Mesothelial cell of epicardium (in vitro differentiated cells): ENCODE measurements around the gene CNTN4. TPM values are rescaled to one million over a fixed set of nuclear protein-coding genes. Genes with fewer than 3 reads are reported as not detected.

ENCODE experiments used
- DNase-seq, 2 experiments: peaks; one replicate each; pipeline ENCODE4 v3.0.0; 2021; ENCODE audit warnings: low spot score in 2 of 2; ENCODE audit not compliant: unreplicated experiment in 2 of 2
- H3K27ac Mint-ChIP-seq: 2 replicates; pipeline ENCODE4 v1.8.0; 2021; ENCODE audit warnings: mixed read lengths
- H3K27me3 Mint-ChIP-seq: 2 replicates; pipeline ENCODE4 v1.8.0; 2021; ENCODE audit warnings: low read depth, mixed read lengths
- H3K36me3 Mint-ChIP-seq: 2 replicates; pipeline ENCODE4 v1.8.0; 2021; ENCODE audit warnings: mixed read lengths
- H3K4me1 Mint-ChIP-seq: 2 replicates; pipeline ENCODE4 v1.8.0; 2021; ENCODE audit warnings: mixed read lengths
- H3K4me3 Mint-ChIP-seq: 2 replicates; pipeline ENCODE4 v1.8.0; 2021; ENCODE audit warnings: mild to moderate bottlenecking, moderate library complexity, mixed read lengths
- H3K9me3 Mint-ChIP-seq: 2 replicates; pipeline ENCODE4 v1.8.0; 2021; ENCODE audit warnings: mixed read lengths
- total RNA-seq: library from RNA; stranded (reverse); gene quantifications from 3 replicates; pipeline ENCODE4 v1.2.1, GENCODE V29; 2021
- TF ChIP-seq, protein P1 (sequence below): fragments of 200-600 bp; sonication (generic); IDR thresholded peaks from one replicate; pipeline ENCODE4 v1.5.0; 2021; ENCODE audit warnings: antibody characterized with exemption; ENCODE audit not compliant: unreplicated experiment

The CNTN4 gene
- total RNA-seq, 1 donor from 2014 or later = 68.9 TPM

DNA sequence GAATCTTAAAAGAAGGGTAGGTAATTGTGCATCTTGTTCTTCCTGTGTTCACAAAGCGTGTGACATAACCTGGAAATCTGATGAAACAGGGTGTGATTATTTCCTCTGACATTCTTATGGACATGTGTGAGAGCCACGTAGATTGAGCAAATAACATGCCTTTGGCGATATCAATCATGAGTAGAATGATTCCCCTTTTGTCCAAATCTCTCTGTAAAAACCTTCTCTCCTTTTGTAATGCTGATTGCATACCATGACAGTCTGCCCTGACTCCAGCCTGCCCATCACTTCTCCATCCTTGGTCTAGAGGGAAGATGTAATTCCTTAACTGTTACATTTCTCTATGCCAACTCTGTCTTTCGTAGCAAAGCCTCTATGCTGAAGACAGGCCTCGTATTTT lies 896.5 kb downstream of the CNTN4 start:
- Mint-ChIP-seq H3K4me1 (peaks cover 26% of the 10 kb centered on the region), H3K9me3 (peaks cover 6% of the 10 kb centered on the region), H3K27ac (no peak overlapping the region), H3K27me3 (no peaks in the 10 kb centered on the region), H3K36me3 (no peaks in the 10 kb centered on the region), H3K4me3 (no peak overlapping the region)
- DNase-seq = no peak
- TF ChIP-seq, protein P1, sequence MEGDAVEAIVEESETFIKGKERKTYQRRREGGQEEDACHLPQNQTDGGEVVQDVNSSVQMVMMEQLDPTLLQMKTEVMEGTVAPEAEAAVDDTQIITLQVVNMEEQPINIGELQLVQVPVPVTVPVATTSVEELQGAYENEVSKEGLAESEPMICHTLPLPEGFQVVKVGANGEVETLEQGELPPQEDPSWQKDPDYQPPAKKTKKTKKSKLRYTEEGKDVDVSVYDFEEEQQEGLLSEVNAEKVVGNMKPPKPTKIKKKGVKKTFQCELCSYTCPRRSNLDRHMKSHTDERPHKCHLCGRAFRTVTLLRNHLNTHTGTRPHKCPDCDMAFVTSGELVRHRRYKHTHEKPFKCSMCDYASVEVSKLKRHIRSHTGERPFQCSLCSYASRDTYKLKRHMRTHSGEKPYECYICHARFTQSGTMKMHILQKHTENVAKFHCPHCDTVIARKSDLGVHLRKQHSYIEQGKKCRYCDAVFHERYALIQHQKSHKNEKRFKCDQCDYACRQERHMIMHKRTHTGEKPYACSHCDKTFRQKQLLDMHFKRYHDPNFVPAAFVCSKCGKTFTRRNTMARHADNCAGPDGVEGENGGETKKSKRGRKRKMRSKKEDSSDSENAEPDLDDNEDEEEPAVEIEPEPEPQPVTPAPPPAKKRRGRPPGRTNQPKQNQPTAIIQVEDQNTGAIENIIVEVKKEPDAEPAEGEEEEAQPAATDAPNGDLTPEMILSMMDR = no peak

DNA sequence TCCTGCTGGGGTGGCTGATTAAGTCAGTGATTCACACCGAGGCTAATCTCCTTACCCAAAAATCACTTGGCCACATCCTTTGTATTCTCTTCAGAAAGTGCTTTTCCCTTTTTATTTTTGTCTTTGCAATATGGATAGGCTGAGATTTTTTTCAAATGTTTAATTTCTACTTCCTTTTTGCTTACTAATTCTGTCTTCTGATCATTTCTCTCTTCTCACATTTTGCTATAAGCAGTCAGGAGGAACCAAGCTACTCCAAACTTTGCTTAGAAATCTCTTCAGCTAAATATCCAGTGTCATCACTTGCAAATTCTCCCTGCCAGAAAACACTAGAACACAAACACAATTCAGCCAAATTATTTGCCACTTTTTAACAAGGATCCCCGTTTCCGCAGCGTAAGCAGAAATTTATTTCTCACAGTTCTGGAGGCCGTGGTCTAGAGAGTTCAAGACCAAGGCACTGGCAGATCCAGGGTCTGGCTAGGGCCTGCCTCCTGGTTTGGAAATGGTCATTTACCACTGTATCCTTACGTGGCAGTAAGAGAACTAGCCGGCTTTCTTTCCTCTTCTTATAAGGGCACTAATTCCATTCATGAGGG lies 906.6 kb downstream of the CNTN4 start:
- Mint-ChIP-seq H3K27me3 (no peaks in the 10 kb centered on the region), H3K4me1 (no peaks in the 10 kb centered on the region), H3K36me3 (no peaks in the 10 kb centered on the region), H3K4me3 (no peak overlapping the region), H3K9me3 (peaks cover 3% of the 10 kb centered on the region), H3K27ac (no peak overlapping the region)
- TF ChIP-seq, protein P1 = no peak
- no peak for DNase-seq

DNA sequence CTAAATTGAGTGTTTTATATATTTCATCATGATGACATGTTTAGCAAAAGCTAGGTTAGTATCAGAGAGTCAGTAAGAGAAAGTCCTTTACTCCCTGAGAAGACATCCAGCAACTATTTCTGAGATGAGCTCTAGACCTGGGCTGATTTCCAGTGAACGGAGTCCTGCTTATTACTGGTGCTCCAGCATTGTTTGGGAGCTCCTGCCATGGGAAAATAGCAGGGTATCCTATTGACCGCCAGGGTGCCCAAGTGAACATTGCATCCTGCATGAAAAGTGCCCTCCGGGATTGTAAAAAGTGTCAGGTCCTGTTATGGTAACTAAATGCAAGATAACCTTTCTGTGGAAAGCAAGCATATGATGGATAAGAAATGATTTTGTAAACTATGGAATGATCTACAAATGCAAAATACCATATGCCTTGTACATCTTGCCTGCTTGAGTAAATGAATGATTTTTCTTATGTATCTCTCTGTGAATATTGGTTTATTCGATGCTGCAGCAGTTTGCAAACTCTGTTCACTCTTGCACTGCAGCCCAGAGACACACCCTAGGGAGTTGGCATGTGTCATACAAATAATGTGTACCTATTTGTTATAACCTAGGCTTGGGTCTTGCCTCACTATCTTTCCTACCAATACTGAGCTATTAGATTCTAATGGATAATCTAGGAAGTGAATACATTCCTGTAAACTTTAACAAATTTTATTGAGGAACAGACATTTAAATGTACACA lies 914.8 kb downstream of the CNTN4 start:
- no peaks in the 10 kb centered on the region for H3K27me3 Mint-ChIP-seq
- peaks cover 3% of the 10 kb centered on the region for H3K9me3 Mint-ChIP-seq
- no peak overlapping the region for H3K4me3 Mint-ChIP-seq
- H3K27ac Mint-ChIP-seq = no peak overlapping the region
- H3K36me3 Mint-ChIP-seq = no peaks in the 10 kb centered on the region
- no peak for DNase-seq
- TF ChIP-seq, protein P1 = no peak
- peaks cover 18% of the 10 kb centered on the region for H3K4me1 Mint-ChIP-seq

DNA sequence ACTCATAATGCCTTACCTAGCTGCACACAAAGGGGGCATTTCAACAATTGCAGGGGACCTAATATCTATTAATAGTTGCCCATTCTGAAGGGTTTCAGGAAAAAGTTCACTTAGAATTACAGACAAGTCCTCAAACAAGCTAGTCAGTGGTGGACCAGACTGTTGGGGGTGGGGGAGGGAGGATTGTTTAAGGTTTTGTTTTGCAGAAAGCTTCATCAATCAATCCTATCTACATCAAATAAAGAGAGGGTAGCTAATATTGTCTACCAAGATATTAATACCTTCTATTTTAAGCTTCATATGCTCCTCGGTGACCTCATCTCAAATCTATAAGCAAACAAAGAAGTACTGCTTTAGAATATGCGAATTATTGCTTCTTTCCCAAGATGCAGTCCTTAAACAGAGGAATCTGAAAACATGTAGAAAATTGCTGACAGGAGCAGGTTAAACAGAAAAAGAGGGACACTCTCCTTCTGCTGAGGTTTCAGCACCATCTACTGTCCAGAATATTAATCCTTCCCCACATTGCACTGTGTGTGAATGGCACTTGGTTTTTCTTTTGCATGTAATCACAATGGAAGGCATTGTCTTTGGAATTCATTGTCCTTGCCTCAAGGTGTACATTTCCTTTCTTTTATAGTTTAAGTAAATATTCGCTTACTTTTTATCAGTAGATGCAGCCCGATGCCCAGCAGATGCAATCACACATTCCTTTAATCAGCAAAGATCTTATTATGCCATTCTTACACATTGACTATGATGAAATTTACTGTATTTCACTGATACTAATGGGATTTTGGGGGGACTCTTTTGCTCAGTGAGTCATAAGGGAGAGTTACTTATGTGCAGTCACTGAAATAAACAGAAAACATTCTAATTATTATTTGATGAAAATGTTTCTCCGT lies 916.8 kb downstream of the CNTN4 start:
- TF ChIP-seq, protein P1 = no peak
- DNase-seq = no peak
- Mint-ChIP-seq H3K27ac (no peak overlapping the region), H3K4me1 (peaks cover 18% of the 10 kb centered on the region), H3K27me3 (no peaks in the 10 kb centered on the region), H3K4me3 (no peak overlapping the region), H3K9me3 (no peaks in the 10 kb centered on the region), H3K36me3 (no peaks in the 10 kb centered on the region)

DNA sequence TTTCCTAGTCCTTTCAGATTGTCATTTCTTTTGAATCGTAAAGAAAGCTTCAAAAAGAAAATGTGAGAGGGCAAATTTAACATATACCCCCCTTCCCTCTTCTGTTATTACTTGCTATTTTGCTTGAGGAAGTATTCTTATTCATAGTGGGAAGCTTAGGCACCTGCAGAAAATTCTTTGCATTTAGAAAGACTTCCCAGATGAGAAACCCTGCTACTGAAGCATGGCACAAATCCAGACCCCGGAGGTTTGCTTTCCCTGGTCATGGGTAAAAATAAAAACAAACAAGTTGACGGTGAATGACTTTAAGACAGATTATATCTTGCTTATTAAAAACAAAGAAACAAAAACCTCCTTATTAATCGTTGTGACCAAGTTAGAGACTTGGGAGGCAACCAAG lies 917.6 kb downstream of the CNTN4 start:
- Mint-ChIP-seq H3K36me3 (no peaks in the 10 kb centered on the region), H3K9me3 (no peaks in the 10 kb centered on the region), H3K4me1 (peaks cover 22% of the 10 kb centered on the region), H3K27ac (no peak overlapping the region), H3K27me3 (no peaks in the 10 kb centered on the region), H3K4me3 (no peak overlapping the region)
- TF ChIP-seq, protein P1 = no peak
- DNase-seq = no peak
